ENCODE results near the gene CFTR.
"Not testable (repeated sequence)": the region's sequence is repeated elsewhere in the genome, so short reads cannot be mapped to it uniquely, and the experiment has no call there.

CFTR gene
- total RNA-seq, result 0 to 0.27 (median 0) reads per million in 4 experiments

- DNase-seq, result no peak
These were observed at the start of gene CFTR for GRCh38 chr7:117479225-117480054. CFTR (plus strand) TSS chr7:117480025; CDS start chr7:117480095, 70 bp downstream.

DNA sequence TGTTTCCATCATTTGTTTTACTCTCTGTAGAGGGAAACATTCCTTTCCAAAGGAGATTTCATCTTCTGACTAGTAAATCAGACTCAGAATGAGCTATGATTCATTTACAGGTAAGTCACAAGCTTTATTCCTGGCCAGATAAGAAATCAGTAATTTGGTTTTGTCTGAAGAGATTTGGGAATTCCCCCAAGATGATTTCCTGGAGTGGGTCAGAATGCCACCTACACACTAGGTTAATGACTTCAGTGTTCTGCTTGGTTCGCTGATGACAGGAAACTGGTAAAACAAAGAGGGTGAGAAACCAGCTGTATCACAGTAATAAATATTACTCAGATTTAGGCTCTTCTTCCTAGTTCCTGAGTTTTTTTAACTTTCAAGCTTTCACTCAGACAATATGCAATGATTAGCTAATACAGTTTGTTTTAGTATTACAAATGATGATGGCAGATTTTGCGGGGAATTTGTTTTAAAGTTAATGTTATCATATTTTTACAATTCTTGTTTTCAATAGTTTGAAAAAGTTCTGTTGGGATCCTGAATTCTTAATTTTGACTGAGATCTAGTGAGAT, 44.3 kb upstream of the CFTR start:
- DNase-seq, result no peak

- no peak for DNase-seq
These were observed 35.2 kb upstream of the CFTR start for GRCh38 chr7:117444646-117445045.

GRCh38 chr7:117445206-117445605, 34.6 kb upstream of the CFTR start:
- DNase-seq, result no peak

- DNase-seq, result no peak
These were observed 33.5 kb upstream of the CFTR start for GRCh38 chr7:117446220-117446815.

GRCh38 chr7:117448655-117449054, 31.2 kb upstream of the CFTR start:
- no peak for DNase-seq

GRCh38 chr7:117458977-117459583, 20.7 kb upstream of the CFTR start:
- DNase-seq, result no peak

GRCh38 chr7:117459735-117460134, 20.1 kb upstream of the CFTR start:
- DNase-seq, result no peak

DNA sequence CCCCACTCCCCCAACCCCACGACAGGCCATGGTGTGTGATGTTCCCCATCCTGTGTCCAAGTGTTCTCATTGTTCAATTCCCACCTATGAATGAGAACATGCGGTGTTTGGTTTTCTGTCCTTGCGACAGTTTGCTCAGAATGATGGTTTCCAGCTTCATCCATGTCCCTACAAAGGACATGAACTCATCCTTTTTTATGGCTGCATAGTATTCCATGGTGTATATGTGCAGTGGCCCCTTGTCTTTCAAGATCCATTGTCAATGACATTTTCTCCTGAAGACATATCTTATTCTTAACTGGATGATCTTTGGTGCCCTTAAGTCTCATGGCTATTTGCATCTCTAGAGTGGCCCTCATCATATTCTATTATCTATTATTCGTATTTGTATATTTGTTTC, 19.0 kb upstream of the CFTR start:
- not testable (repeated sequence) for DNase-seq

GRCh38 chr7:117468174-117468573, 11.7 kb upstream of the CFTR start:
- DNase-seq, result no peak

GRCh38 chr7:117470777-117471176, 9.0 kb upstream of the CFTR start:
- DNase-seq, result no peak

DNA sequence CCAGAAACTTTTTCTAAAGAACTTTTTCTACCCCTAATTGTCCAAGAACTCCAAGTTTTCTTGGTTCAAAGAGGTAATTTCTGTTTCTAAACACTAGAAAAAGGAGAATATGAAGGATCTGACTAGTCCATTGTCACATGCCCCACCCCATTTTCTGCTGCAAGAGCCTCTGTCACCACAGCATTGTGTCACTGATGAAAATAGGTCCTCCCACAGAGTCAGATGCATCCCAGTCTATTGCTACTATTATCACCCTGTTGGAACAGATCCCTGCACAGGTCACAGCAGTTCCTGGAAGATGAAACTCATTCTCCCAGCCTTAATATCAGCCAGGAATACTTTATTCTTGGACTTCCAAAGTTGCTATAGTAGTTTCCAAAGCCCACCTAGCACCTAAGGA, 7.5 kb upstream of the CFTR start:
- DNase-seq, result no peak

DNA sequence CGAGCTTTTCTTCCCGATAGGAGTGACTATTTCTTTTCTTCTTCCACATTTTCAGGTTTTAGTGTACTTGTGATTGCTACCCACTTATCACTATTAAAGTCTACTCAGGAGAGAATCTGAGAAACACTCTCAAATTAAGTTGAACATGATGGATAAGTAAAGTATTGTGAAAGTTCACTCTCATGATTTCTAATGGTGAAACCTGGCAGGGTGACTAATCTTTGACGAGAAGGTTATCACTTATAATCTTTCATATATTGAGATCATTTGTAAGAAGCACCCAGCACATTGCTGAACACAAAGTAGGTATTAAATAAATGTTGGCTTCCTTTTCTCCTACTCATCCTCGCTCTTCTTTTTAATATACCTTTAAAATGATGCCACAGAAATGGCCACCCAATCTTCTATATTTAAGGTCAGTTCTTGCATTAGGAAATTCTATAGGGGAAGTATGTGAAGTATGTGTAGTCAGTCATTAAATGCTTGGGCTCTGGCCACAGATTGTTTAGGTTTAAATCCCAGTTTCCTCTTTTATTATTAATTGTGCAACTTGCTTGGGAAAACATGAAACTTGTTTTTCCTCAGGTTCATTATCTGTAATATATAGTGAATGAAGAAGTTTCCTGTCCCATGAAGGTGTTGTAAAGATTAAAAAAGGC, 3.1 kb upstream of the CFTR start:
- no peak for DNase-seq

DNA sequence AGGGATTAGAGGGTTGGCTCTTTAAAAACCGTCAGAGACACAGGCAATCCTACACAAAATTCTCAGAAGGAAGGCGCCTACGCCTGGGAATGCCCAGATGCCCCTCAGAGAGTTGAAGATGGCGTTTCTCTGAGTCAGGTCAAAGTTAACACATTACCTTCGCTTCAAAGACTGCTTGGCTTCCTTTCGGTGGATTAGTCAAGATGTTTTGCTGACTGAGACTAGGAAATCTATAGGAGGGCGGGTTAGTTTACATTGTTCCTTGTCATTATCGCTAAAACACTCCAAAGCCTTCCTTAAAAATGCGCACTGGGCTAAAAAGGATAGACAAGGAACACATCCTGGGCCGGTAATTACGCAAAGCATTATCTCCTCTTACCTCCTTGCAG, 995 bp upstream of the CFTR start:
- DNase-seq, result no peak

DNA sequence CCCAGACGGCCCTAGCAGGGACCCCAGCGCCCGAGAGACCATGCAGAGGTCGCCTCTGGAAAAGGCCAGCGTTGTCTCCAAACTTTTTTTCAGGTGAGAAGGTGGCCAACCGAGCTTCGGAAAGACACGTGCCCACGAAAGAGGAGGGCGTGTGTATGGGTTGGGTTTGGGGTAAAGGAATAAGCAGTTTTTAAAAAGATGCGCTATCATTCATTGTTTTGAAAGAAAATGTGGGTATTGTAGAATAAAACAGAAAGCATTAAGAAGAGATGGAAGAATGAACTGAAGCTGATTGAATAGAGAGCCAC, 184 bp downstream of the CFTR start:
- DNase-seq, result no peak

DNA sequence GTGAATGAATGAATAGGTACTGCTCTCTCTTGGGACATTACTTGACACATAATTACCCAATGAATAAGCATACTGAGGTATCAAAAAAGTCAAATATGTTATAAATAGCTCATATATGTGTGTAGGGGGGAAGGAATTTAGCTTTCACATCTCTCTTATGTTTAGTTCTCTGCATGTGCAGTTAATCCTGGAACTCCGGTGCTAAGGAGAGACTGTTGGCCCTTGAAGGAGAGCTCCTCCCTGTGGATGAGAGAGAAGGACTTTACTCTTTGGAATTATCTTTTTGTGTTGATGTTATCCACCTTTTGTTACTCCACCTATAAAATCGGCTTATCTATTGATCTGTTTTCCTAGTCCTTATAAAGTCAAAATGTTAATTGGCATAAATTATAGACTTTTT, 1.2 kb downstream of the CFTR start:
- DNase-seq, result no peak

DNA sequence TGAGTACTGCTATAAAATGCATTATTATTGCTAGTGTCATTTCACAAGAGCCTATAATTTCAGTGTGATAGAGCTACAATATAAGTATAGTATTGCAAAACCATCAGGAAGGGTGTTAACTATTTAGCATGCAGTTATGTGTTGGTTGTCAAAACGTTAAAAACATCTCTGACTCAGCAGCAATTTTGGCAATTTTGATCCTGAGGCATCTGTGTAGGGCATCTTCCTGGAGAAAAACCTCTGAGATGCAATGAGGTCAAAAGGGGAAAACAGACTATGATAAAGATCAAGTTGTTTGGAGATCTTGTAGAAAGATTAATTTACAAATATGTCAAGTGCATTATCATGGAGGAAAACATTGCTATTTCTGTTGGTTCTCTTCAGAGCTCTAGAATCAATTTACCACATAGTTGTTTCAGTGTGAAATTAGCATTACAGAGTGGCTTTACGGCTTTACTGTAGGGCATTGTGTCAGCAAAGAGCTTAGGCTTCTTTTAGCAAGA, 5.3 kb downstream of the CFTR start:
- DNase-seq, result no peak

- DNase-seq, result no peak
These were observed 9.2 kb downstream of the CFTR start for GRCh38 chr7:117489016-117489415.

DNA sequence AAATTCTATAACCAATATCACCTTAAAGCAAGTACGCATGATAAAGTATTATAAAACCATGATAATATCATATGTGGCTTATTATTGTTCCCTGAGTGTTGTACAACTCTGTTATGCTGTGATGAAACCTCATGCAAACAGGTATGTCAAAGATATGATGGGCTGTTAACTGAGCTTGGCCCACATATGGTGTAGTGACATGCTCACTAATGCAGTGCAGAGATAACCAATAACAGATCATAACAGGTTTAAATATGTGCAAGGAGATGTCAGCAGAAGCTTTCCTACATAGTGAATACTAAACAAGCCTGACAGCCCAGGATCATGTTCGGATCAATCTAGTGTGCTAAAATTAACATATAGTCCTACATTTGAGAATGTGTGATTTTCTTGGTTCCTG, 9.6 kb downstream of the CFTR start:
- DNase-seq, result no peak

DNA sequence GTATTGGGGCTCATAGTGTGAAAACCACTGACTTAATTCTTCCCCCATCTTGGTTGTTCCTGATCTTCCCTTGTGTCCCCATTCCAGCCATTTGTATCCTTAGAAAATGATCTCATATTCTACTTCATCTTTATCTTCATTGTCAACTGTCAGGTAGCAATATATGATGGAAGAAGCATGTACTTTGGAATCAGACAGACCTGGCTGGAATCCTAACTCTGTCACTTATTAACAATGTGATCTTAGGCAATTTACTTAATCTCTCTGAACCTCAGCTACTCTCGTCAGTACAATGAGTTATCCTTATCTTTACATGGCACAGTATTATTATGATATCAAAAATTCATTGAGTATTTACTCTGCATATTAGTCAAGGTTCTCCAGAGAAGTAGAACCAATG, 10.1 kb downstream of the CFTR start:
- no peak for DNase-seq

GRCh38 chr7:117492649-117493048, 12.8 kb downstream of the CFTR start:
- DNase-seq, result no peak

DNA sequence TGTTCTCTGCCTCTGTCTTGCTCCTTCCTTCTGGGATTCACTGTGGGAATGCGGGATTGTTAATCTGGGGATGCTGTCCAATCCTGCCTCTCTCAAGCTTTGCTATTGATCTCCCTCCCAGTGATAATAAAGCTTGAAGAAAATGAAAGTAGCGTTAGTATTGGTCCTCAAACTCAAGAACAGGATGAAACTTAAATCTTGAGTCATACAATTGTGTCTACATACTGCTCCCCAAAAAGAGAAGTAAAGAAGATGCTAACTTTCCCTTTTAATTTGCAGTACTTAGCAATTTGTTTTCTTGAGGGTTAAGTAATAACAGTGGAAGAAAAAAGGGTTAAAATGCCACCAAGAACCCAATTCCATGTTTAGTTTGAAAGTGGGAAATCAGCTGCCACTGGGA, 13.6 kb downstream of the CFTR start:
- DNase-seq, result no peak

DNA sequence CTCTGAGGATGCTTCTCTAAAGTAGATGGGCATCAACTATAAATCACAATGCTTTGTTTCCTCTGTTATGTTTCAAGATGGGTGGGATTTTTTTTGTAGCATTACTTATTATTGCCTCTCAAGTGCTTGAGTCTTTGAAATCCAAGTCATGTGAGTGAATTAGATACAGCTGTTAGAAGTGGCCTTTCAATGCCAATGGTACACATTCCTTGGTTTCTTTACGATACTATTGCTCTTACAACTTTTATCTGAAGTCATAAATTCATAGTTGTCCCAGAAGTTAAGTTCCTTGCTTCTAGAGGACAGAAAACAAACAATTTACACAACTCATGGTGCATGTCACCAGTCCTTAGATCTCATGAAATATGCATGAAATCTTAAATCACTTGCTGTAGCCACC, 15.5 kb downstream of the CFTR start:
- no peak for DNase-seq
